DND-41 (cell line): ENCODE results near the gene QSOX1.

ENCODE experiments used
- EZH2 ChIP-seq: IDR thresholded peaks from 3 replicates; pipeline ENCODE4 v1.6.1; 2012; ENCODE audit warnings: borderline replicate concordance, low read depth, mild to moderate bottlenecking, moderate library complexity, low read length, inconsistent platforms; ENCODE audit not compliant: severe bottlenecking
- TF ChIP-seq, protein P1 (sequence below): IDR thresholded peaks from 2 replicates; pipeline ENCODE4 v1.5.1; 2012; ENCODE audit warnings: borderline replicate concordance, low read length, moderate library complexity, mild to moderate bottlenecking; ENCODE audit not compliant: poor library complexity, severe bottlenecking; ENCODE audit errors: extremely low read depth

GRCh38 chr1:180150982-180151381 is 3.7 kb upstream of the QSOX1 start:
- TF ChIP-seq, protein P1, sequence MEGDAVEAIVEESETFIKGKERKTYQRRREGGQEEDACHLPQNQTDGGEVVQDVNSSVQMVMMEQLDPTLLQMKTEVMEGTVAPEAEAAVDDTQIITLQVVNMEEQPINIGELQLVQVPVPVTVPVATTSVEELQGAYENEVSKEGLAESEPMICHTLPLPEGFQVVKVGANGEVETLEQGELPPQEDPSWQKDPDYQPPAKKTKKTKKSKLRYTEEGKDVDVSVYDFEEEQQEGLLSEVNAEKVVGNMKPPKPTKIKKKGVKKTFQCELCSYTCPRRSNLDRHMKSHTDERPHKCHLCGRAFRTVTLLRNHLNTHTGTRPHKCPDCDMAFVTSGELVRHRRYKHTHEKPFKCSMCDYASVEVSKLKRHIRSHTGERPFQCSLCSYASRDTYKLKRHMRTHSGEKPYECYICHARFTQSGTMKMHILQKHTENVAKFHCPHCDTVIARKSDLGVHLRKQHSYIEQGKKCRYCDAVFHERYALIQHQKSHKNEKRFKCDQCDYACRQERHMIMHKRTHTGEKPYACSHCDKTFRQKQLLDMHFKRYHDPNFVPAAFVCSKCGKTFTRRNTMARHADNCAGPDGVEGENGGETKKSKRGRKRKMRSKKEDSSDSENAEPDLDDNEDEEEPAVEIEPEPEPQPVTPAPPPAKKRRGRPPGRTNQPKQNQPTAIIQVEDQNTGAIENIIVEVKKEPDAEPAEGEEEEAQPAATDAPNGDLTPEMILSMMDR, result no peak
- TF ChIP-seq EZH2, result no peak
